COLO668 (cell line): Measurements from ENCODE around the gene HBZ.
"Not testable (repeated sequence)": the region's sequence is repeated elsewhere in the genome, so short reads cannot be mapped to it uniquely, and the experiment has no call there.

ENCODE experiments used
- DNase-seq: peaks from one replicate; lab custom pipeline; 2025; ENCODE audit not compliant: unreplicated experiment; lab: John Stamatoyannopoulos, UW

The HBZ gene

DNA sequence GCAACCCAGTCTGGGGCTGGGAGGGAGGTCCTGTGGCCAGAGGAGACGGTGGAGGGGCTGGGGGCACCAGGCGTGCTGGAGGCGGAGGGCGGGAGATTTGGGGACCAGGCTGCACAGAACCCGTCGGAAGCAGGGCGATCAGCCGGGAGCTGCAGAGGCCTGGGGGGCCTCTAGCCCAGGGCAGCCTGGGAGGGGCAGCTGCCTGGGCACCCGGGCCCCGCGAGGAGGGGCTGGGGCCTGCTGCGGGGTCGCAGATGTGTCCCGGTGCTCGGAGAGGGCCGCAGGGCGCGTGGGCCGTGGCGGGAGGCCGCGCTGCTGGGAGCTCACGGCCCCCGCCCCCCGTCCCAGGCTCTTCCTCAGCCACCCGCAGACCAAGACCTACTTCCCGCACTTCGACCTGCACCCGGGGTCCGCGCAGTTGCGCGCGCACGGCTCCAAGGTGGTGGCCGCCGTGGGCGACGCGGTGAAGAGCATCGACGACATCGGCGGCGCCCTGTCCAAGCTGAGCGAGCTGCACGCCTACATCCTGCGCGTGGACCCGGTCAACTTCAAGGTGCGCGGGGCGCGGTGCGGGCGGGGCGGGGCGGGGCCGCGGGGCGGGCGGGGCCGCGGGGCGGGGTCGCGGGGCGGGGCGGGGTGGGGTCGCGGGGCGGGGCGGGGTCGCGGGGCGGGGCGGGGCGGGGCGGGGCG, 11.8 kb downstream of the HBZ start:
- not testable (repeated sequence) for DNase-seq

DNA sequence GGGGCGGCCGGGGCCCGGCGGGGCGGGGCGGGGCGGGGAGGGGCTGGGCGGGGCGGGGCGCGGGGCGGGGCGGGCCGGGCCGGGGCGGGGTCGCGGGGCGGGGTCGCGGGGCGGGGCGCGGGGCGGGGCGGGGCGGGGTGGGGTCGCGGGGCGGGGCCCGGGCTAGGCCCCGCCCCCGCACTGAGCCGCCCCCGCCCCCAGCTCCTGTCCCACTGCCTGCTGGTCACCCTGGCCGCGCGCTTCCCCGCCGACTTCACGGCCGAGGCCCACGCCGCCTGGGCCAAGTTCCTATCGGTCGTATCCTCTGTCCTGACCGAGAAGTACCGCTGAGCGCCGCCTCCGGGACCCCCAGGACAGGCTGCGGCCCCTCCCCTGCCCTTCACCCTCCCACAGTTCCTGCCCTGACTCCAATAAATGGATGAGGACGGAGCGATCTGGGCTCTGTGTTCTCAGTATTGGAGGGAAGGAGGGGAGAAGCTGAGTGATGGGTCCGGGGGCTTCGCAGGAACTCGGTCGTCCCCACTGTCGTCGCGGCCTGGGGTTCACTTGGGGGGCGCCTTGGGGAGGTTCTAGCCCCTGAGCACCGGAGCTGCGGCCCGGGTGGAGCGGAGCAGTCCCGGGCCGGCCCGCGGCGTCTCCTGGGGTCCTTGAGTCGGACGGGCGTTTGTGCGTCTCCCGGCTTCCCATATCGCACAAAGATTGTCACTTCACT, 12.5 kb downstream of the HBZ start:
- no peak for DNase-seq

- peak; percentile 32 for DNase-seq
Observed at GRCh38 chr16:165539-166374, 13.3 kb downstream of the HBZ start, which contains the start of gene HBM. HBM (plus strand) TSS chr16:165978; CDS start chr16:165998, 20 bp downstream.

DNA sequence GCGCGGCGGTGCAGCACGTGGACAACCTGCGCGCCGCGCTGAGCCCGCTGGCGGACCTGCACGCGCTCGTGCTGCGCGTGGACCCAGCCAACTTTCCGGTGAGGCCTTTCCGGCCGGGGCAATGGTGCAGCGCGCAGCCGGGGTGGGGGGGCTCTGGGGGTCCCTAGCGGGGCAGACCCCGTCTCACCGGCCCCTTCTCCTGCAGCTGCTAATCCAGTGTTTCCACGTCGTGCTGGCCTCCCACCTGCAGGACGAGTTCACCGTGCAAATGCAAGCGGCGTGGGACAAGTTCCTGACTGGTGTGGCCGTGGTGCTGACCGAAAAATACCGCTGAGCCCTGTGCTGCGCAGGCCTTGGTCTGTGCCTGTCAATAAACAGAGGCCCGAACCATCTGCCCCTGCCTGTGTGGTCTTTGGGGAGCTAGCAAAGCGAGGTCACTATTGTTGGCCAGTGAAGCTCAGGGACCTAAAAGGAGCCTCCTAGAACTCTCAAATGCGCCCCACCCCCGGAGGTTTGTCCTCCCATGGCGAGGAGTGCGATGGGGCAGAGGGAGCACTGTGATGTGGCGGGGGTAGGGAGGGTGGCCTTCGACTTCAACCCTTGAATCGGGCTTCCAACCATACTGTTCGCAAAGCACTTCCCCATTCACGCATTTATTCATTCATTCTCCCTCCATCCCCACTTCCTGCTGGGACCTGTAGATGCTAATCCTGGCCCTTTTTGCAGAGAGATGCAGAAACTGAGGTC, 14.1 kb downstream of the HBZ start:
- no peak for DNase-seq

DNA sequence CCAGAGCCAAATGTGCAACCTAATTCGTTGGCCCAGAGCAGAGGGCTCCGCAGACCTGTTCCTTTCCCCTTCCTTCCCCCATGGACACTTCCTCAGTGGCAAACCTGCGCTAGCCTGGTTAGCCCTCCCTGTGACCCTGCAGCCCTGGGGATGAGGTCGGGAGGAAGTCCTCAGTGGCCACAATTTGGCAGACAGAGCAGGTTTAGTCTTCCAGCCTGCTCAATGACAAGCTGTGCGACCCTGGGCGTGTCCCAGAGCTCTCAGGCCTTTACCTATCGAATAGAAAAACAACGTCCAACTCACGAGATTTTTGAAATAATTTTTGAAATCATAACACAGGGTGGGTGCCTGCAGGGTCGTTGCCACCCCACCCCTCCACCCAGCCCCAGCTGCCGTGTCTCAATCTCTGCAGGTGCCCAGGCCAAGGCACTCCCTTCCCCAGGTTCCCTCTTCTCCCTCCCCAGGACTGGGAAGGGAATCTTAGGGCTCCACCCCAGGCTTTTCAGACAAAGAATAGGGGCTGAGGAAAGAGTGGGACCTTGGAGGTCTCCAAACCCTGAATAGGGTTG, 14.8 kb downstream of the HBZ start:
- no peak for DNase-seq

GRCh38 chr16:168424-168823, 16.0 kb downstream of the HBZ start:
- peak; percentile 60 for DNase-seq

GRCh38 chr16:169014-169413, 16.6 kb downstream of the HBZ start:
- peak; percentile 31 for DNase-seq

GRCh38 chr16:170088-170507, 17.7 kb downstream of the HBZ start:
- not testable (repeated sequence) for DNase-seq

DNA sequence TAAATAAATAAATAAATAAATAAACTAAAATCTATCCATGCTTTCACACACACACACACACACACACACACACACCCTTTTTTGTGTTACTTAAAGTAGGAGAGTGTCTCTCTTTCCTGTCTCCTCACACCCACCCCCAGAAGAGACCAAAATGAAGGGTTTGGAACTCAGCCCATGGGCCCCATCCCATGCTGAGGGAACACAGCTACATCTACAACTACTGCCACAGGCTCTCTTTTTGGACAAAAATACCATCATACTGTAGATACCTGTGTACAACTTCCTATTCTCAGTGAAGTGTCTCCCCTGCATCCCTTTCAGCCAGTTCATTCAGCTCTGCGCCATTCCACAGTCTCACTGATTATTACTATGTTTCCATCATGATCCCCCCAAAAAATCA, 18.3 kb downstream of the HBZ start:
- no peak for DNase-seq

GRCh38 chr16:172374-172941, 20.0 kb downstream of the HBZ start, which contains the start of gene HBA2:
HBA2 (plus strand) TSS chr16:172876; CDS start chr16:172913, 37 bp downstream.
- not testable (repeated sequence) for DNase-seq

DNA sequence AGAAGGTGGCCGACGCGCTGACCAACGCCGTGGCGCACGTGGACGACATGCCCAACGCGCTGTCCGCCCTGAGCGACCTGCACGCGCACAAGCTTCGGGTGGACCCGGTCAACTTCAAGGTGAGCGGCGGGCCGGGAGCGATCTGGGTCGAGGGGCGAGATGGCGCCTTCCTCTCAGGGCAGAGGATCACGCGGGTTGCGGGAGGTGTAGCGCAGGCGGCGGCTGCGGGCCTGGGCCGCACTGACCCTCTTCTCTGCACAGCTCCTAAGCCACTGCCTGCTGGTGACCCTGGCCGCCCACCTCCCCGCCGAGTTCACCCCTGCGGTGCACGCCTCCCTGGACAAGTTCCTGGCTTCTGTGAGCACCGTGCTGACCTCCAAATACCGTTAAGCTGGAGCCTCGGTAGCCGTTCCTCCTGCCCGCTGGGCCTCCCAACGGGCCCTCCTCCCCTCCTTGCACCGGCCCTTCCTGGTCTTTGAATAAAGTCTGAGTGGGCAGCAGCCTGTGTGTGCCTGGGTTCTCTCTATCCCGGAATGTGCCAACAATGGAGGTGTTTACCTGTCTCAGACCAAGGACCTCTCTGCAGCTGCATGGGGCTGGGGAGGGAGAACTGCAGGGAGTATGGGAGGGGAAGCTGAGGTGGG, 20.9 kb downstream of the HBZ start:
- DNase-seq, result not testable (repeated sequence)

GRCh38 chr16:173928-174769, 21.7 kb downstream of the HBZ start:
- DNase-seq, result not testable (repeated sequence)

GRCh38 chr16:175011-175949, 22.8 kb downstream of the HBZ start:
- no peak for DNase-seq

- DNase-seq, result not testable (repeated sequence)
Observed at GRCh38 chr16:176006-176405, 23.6 kb downstream of the HBZ start.

DNA sequence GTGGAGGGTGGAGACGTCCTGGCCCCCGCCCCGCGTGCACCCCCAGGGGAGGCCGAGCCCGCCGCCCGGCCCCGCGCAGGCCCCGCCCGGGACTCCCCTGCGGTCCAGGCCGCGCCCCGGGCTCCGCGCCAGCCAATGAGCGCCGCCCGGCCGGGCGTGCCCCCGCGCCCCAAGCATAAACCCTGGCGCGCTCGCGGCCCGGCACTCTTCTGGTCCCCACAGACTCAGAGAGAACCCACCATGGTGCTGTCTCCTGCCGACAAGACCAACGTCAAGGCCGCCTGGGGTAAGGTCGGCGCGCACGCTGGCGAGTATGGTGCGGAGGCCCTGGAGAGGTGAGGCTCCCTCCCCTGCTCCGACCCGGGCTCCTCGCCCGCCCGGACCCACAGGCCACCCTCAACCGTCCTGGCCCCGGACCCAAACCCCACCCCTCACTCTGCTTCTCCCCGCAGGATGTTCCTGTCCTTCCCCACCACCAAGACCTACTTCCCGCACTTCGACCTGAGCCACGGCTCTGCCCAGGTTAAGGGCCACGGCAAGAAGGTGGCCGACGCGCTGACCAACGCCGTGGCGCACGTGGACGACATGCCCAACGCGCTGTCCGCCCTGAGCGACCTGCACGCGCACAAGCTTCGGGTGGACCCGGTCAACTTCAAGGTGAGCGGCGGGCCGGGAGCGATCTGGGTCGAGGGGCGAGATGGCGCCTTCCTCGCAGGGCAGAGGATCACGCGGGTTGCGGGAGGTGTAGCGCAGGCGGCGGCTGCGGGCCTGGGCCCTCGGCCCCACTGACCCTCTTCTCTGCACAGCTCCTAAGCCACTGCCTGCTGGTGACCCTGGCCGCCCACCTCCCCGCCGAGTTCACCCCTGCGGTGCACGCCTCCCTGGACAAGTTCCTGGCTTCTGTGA, 24.3 kb downstream of the HBZ start, which contains the start of gene HBA1:
TSS of gene HBA1 (plus strand) at position 204 of the 906 bp plus-strand sequence. CDS start at position 241, 37 bp downstream.
- not testable (repeated sequence) for DNase-seq

DNA sequence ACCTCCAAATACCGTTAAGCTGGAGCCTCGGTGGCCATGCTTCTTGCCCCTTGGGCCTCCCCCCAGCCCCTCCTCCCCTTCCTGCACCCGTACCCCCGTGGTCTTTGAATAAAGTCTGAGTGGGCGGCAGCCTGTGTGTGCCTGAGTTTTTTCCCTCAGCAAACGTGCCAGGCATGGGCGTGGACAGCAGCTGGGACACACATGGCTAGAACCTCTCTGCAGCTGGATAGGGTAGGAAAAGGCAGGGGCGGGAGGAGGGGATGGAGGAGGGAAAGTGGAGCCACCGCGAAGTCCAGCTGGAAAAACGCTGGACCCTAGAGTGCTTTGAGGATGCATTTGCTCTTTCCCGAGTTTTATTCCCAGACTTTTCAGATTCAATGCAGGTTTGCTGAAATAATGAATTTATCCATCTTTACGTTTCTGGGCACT, 25.0 kb downstream of the HBZ start:
- no peak for DNase-seq
